Activated CD8-positive, alpha-beta memory T cell treated with anti-CD3 and anti-CD28 coated beads, Interleukin-2, amount 50 U/mL, for 4 hours (primary cell): ENCODE results near the gene CA12.
"Not testable (repeated sequence)": the region's sequence is repeated elsewhere in the genome, so short reads cannot be mapped to it uniquely, and the experiment has no call there.

Experiments used
- DNase-seq: peaks from one replicate; pipeline ENCODE4 v3.0.0-alpha.2; 2020

Gene CA12

DNA sequence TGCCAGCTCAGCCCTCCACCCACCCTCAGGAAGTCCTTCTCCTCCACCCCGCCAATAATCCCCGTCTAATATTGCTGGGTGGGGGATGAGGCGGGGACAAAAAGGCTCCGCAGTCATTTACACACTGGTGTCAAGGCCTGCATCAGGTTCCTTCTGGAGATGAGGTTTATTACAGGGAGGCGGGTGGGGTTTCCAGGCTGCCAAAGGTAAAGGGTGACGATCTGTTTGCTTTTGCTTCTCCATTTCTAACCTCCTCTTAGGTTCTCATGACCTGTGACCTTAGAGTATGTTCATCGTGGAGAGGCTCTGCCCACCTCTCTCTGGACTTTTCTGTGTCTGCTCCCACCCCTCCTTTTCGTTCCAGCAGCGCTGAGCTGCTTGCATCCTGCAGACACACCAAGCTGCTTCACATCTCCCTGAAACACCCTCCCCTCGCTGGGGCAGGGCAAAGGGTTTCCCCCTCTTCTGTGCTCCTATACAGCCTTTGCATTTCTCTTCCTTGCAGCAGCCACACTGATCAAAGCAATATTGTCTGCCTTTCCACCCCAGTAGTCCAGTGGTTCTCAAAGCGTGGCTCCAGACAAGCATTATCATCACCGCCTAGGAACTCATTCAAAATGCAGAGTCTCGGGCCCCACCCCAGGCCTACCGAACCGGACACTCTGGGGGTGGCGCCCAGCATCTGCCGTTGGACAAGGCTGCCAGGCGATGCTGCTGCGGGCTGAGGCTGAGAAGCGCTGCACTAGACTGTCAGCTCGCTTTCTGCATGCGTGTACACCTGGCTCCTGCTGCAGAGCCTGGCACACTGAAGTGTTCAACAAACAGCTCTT lies 26.6 kb downstream of the CA12 start:
- DNase-seq = no peak

- no peak for DNase-seq
Measured at GRCh38 chr15:63353887-63354286, 27.8 kb downstream of the CA12 start.

GRCh38 chr15:63353261-63353660 lies 28.4 kb downstream of the CA12 start:
- no peak for DNase-seq

DNA sequence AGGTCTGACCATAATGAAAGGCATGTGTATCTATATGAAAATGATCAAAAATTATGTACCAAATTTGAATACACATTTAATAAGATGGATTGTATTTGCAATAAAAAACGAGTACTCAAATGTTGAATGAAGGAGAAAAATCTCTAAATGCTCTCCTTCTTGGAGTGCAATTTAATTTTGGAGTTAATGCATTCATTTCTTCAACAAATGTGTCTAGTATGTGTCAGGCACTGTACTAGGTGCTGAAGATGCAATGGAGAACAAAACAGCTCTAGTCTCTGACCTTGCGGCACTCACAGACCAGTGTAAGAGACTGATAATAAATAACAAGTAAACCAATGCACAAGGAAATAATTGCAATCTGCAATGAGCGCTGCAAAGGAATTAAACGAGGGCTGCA lies 28.8 kb downstream of the CA12 start:
- DNase-seq = no peak

DNA sequence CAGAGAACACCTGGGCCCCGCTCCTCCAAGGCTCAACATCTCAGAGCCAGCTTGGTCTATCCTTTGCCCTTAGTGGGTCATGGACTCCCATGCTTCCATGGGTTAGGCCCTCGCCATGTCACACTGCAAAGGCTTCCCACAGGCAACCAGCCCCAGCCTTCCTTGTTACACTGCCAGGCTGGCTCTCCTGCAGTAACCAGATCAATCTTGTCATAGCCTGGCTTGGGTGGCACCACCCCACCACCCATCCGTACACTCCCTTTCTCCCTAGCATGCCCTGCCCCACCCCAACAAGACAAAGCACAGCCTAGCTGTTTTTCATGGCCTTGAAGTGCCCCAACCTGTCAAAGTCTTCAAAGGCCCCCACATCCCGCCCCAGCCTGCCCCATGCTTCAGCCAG lies 30.5 kb downstream of the CA12 start:
- no peak for DNase-seq

DNA sequence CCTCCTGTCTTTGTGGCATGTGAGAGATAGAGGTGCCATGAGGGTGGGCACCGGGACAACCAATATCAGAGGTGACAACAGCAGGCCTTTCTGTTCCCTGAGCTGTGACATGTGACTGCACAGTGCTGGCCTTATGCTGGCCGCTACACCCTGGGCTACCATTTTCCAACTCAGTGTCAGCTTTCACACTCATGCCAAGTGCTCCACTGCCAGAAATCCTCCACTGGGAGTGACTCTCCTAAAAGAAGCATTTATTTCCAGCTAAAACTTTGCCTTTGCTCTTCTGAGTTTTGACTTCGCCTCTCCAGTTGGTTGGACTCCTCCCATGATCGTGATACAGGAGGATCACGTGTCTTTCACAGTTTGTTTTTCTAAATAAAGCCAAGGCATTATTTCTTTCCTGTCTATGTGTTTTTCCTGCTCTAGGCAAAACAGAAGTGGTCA lies 31.4 kb downstream of the CA12 start:
- DNase-seq = no peak

DNA sequence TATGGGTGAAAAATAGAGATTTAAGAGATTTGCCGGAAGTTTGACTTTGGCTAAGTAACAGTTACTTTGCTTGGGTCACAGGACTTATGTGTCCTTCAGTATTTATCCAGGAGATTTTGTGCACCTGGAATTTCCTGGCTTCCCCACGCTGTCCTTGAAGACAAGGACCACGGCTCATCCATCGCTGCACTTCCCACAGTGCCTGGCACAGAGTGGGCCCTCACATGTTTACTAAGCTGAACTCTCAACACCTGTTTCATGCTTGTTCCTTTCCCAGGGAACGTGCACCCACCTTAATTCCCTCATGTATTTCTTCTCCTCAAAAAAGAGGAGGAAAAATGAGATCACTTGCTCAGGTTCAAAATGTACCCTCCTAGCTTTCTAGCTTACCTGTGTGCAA lies 32.0 kb downstream of the CA12 start:
- DNase-seq = no peak

DNA sequence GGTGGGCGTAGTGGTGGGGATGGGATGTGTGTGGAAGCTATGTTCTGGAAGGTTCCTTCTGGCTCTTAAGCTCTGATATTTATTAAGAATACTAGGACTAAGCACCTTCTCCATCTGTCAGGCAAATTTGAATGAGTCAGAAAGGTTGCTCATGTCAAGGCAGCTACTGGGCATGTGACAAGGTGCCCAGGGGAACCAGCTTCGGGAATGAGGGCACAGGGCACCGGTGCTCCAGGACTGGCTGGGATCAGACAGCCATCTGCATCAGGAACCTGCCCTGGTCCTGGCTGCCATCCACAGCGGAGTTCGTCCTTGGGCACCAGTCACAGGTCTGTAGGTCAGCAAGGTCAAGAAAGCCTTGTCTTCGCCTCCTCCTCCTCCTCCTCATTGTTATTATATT lies 32.5 kb downstream of the CA12 start:
- no peak for DNase-seq

DNA sequence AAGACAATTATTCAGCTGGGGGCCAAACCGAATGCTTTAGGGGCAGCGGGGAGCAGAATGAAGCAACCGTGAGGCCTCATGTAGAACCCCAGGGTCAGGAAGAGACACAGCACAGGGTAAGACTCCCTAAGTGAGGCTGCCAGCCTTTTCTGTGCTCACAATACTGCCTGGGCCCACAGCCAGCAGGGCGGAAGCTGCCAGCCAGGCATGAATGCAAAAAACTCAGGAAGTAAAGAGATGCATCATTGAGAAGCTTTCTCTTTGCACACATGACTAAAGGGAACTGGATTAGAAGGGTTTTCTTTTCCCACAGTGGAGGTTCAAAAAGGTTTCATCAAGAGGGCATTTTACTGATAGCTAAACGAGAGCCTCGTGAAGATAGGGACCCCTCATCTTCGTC lies 33.3 kb downstream of the CA12 start:
- DNase-seq = no peak

DNA sequence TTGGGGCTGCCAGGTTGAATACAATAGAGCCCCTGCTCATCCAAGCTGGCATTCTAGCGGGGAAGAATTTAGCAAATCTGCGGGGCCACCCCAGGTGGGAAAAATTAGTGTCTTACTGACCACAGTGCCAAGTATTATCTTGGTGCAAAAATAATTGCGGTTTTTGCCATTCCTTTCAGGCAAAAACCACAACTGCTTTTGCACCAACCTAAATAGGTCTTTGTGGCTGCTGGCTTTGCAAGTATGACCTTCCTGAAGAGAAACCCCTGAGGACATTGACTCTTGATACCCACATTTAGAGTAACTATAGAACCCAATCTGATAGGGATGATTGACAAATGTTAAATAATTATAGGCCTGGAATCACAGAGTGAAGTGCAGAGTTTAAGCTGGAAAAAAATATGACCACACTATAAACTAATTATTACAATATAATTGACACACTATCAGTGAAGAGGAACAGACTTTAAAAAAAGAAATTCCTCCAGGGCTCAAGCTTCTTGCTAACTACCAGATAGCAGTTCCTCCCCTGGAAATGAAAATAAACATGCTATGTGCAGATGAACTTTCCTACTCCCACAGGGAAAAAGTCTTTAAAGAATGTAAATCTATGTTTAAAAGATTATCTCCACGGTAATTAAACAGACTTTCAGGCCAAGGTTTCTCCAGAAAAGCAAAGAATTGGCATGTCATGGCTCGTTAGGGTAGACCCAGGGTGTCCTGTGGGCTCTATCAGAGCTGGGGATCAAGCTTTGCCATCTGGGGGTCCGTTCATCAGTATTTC lies 34.4 kb downstream of the CA12 start:
- no peak for DNase-seq

- DNase-seq = no peak
Measured at GRCh38 chr15:63345391-63345752, 36.3 kb downstream of the CA12 start.

DNA sequence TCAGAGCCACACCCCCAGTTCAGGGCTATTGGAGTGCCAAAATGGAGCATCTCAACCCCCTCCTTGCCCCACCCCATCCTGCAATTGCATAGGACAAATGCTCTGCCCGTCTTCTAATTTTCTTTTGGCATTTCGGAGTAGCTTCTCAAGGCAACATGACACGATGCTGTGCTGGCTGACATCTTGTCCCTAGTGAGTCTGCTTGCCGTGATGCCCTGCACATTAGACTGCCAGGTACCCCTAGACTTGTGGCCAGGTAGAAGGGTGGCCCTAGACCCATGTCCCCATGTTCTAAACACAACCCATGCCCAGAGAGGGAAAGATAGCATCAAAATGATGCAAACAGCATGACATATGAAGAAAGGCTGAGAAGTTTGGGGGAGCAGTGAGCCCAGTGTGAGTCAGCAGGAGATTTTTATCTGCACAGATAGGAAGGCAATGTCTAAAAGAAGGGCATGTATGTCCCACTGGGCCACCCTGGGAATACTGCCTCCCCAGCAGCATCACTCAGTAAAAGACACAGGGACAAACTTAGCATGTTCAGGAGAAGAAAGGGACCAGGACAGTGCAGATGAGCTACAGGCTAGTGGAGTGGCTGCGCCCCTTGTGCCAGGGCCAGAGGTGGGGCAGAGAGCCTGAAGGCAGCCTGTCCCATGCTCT lies 36.8 kb downstream of the CA12 start:
- no peak for DNase-seq

DNA sequence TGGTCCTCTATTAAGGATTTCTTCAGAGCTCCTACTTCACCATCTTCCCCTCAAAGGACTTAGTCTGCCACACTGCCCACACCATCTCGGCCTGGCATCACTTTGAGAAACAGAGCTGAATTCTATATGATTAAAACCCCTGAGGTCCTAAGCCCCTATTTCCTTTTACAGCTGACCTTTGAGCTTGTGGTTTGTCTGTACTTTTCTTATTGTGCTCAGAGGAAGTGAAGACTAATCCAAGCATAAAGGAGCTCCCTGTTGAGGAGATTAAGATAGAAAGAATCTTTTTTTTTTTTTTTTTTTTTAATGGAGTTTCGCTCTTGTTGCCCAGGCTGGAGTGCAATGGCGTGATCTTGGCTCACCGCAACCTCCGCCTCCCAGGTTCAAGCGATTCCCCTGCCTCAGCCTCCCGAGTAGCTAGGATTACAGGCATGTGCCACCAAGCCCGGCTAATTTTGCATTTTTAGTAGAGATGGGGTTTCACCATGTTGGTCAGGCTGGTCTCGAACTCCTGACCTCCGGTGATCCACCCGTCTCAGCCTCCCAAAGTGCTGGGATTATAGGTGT lies 38.6 kb downstream of the CA12 start:
- DNase-seq = not testable (repeated sequence)

GRCh38 chr15:63341898-63342297 lies 39.7 kb downstream of the CA12 start:
- no peak for DNase-seq

GRCh38 chr15:63340878-63341277 lies 40.8 kb downstream of the CA12 start:
- DNase-seq = no peak

GRCh38 chr15:63340353-63340752 lies 41.3 kb downstream of the CA12 start:
- no peak for DNase-seq

DNA sequence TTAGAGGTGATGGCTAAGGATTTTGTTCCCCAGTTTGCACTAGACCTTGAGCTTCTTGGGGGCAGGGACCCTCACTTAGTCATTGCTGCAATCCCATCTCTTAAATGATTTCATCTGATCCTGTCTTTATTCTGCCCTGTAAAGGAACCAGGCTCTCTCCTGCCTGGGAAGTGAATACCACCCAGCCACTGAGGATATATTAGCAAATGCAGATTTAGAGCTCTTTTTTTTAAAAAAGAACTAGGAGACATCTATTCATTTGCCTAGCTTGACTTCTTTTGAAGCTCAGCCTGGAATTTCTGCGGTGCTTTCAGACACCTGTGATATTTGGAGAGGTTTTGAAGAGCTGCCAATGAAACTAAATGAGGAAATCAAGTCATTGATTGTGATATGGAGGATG lies 41.8 kb downstream of the CA12 start:
- DNase-seq = no peak

DNA sequence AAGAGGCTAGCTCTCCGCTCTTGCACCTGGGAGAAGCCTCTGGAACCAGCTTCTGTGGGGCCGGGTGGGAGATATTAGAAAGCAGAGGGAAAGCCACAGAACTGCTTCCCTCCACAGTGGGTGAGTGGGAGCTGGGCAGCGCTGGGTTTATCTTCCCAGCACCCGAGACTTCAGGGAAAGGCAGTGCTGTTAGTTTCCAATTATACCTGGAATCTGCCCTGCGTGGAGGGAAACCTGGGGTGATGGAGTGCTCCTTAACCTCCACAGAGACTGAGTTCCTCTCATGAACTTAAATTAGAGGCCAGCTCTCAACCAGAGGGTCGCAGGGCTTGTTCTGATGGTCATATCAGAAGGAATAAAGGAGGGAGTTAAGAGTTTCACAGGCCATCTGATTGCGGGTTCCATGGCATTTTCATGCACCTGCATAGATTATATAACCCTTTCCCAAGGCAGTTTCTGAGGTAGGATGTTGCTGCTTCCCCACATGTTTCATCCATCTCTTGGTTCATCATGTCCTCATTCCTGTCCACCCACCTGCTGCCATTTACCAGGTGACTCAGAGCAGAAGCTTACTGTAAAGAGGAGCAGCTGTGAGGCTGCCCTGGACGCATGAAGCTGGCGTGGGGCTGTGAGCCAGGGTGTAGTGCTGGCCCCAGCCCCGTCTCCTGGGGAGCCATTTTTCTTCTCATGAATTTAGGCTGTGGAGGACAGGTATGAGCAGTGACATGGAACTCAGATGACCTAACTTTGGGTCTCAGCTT lies 42.5 kb downstream of the CA12 start:
- no peak for DNase-seq

DNA sequence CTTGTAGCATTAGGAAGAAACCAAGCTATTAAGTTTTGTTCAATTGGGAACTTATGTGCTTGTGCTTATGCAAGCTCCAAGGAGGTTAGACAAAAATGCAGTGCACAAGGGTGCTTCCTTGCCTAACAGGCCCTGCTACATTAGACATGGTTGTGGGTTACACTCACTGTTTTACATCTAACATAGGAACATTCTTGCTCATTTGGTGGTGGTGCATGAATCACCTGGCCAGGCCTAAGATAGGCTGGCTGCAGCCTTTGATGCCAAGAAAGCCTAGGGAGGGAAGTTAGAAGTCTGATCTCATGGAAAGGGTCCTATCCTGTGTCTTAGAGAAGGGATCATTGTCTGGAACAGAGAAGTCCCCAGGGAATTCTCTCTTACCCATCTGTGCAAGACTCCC lies 43.5 kb downstream of the CA12 start:
- no peak for DNase-seq

DNA sequence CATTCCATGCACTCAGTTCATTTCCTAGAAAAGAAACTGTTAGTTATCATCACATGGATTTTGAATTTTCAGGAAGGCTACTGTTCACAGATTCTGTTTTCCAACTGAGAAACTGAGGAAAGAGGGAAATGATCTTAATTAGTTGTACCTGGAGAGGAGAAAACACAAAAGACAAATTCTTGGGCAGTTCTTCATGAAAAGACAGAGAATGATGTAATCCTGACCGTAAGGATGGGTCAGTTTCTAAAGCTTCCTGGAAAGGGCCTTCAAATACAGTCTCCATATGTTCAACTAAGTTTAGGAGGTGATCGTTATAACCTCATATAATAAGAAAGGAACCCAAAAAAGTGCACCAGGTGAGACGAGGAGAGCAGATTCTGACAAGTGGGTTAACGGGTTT lies 44.6 kb downstream of the CA12 start:
- no peak for DNase-seq

GRCh38 chr15:63335543-63336240 lies 46.0 kb downstream of the CA12 start:
- DNase-seq = no peak

DNA sequence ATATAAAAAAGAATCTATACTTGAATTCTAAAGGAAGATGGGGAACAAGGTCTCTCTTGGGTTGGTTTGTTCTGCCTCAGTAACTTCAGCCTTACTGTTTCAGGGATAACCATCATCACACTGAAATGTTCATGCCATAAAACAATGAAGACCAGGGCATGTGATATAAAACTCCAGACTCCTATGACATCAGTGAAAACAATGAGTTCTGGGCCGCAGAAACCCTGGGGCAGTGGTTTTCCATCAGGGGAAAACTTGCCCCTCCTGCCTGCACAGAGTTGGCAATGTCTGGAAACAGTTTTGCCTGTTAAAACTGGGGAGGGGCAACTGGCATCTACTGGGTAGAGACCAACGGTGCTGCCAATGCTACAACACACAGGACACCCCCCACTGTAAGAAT lies 46.8 kb downstream of the CA12 start:
- DNase-seq = no peak
